GM12878 (cell line): Measurements from ENCODE around the gene USH1G.
"Not testable (repeated sequence)": the region's sequence is repeated elsewhere in the genome, so short reads cannot be mapped to it uniquely, and the experiment has no call there.

Experiments
- EED ChIP-seq: sonication (generic); IDR thresholded peaks from 2 replicates; pipeline ENCODE4 v1.6.1; 2016; ENCODE audit warnings: antibody characterized with exemption, low read depth
- SUZ12 ChIP-seq: fragments of 200-600 bp; sonication (generic); IDR thresholded peaks from one replicate; pipeline ENCODE4 v1.6.1; 2018; ENCODE audit warnings: antibody characterized with exemption, mild to moderate bottlenecking; ENCODE audit not compliant: unreplicated experiment
- TCF7 ChIP-seq: IDR thresholded peaks from 2 replicates; pipeline ENCODE4 v1.6.1; 2014; ENCODE audit warnings: antibody characterized with exemption, borderline replicate concordance

DNA sequence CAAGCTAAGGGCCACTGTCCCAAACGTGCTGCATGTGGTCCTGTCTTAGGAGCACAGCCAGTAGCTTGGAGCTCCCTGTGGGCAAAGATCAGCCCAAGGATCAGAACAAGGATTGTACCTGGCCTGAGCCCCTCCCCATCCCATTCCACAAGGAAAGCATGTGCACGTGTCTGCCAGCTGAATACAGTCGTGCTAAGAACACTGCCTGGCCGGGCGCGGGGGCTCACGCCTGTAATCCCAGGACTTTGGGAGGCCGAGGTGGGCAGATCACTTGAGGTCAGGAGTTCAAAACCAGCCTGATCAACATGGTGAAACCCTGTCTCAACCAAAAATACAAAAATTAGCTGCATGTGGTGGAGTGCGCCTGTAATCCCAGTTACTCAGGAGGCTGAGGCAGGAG, 53.0 kb downstream of the USH1G start:
- not testable (repeated sequence) for TF ChIP-seq EED, TCF7, SUZ12
